GM23338 (cell line): Measurements from ENCODE around the gene NQO2. TPM values are rescaled to one million over a fixed set of nuclear protein-coding genes. Genes with fewer than 3 reads are reported as not detected.

Experiments used
- ATAC-seq: fragments of 200-7000 bp; cut with Tn5 transposase; 3 replicates; pipeline ENCODE4 v1.9.1; 2020
- DNase-seq: peaks from one replicate; pipeline ENCODE4 v3.0.0-alpha.2; 2015; ENCODE audit warnings: low spot score
- H2AFZ ChIP-seq: fragments of 200-600 bp; sonication (generic); 2 replicates; pipeline ENCODE4 v1.8.0; 2016; ENCODE audit warnings: antibody characterized with exemption, mild to moderate bottlenecking, moderate library complexity
- H3F3A ChIP-seq: fragments of 200-600 bp; sonication (generic); replicated peaks from 2 replicates; pipeline ENCODE4 v1.8.0; 2017; ENCODE audit warnings: antibody characterized with exemption, mixed run types, low read depth
- H3K27ac ChIP-seq: fragments of 200-600 bp; sonication (generic); 2 replicates; pipeline ENCODE4 v1.6.1; 2016; ENCODE audit warnings: low read depth
- H3K27me3 ChIP-seq: fragments of 200-600 bp; sonication (generic); 2 replicates; pipeline ENCODE4 v1.8.0; 2016; ENCODE audit warnings: mild to moderate bottlenecking, mixed run types, moderate library complexity; ENCODE audit not compliant: insufficient read depth
- H3K36me3 ChIP-seq: fragments of 200-600 bp; sonication (generic); 2 replicates; pipeline ENCODE4 v1.8.0; 2016; ENCODE audit warnings: mild to moderate bottlenecking; ENCODE audit not compliant: insufficient read depth
- H3K4me1 ChIP-seq: fragments of 200-600 bp; sonication (generic); 2 replicates; pipeline ENCODE4 v1.8.0; 2016; ENCODE audit warnings: mild to moderate bottlenecking, moderate library complexity; ENCODE audit not compliant: insufficient read depth
- H3K4me2 ChIP-seq: fragments of 200-600 bp; sonication (generic); 2 replicates; pipeline ENCODE4 v1.7.1; 2017; ENCODE audit warnings: mixed run types
- H3K4me3 ChIP-seq: fragments of 200-600 bp; sonication (generic); 2 replicates; pipeline ENCODE4 v1.6.1; 2016; ENCODE audit warnings: mixed run types
- H3K79me2 ChIP-seq: fragments of 200-600 bp; sonication (generic); replicated peaks from 2 replicates; pipeline ENCODE4 v1.8.0; 2017; ENCODE audit warnings: mild to moderate bottlenecking; ENCODE audit not compliant: insufficient read depth
- H3K9me2 ChIP-seq: fragments of 200-600 bp; sonication (generic); 2 replicates; pipeline ENCODE4 v1.8.0; 2017; ENCODE audit not compliant: insufficient read depth
- H4K20me1 ChIP-seq: fragments of 200-600 bp; sonication (generic); replicated peaks from 2 replicates; pipeline ENCODE4 v1.8.0; 2017; ENCODE audit warnings: mild to moderate bottlenecking; ENCODE audit not compliant: insufficient read depth
- H3K27ac Mint-ChIP-seq: 2 replicates; pipeline ENCODE4 v1.8.0; 2020; ENCODE audit warnings: inconsistent platforms, mild to moderate bottlenecking, moderate library complexity, mixed read lengths
- H3K27me3 Mint-ChIP-seq: 3 replicates; pipeline ENCODE4 v1.8.0; 2022; ENCODE audit warnings: low read depth, mild to moderate bottlenecking, moderate library complexity, mixed read lengths, inconsistent platforms; ENCODE audit not compliant: insufficient read depth, poor library complexity
- H3K36me3 Mint-ChIP-seq: 3 replicates; pipeline ENCODE4 v1.8.0; 2021; ENCODE audit warnings: low read depth, mild to moderate bottlenecking, inconsistent platforms, moderate library complexity, mixed read lengths
- H3K4me1 Mint-ChIP-seq: 3 replicates; pipeline ENCODE4 v1.8.0; 2020; ENCODE audit warnings: mild to moderate bottlenecking, inconsistent platforms, mixed read lengths
- H3K4me3 Mint-ChIP-seq: 3 replicates; pipeline ENCODE4 v1.8.0; 2021; ENCODE audit warnings: moderate library complexity, mild to moderate bottlenecking, inconsistent platforms, mixed read lengths
- H3K9me3 Mint-ChIP-seq: 3 replicates; pipeline ENCODE4 v1.8.0; 2020; ENCODE audit warnings: moderate library complexity, mild to moderate bottlenecking, inconsistent platforms, mixed read lengths
- EZH2 ChIP-seq: fragments of 200-600 bp; sonication (generic); IDR thresholded peaks from one replicate; pipeline ENCODE4 v1.8.0; 2017; ENCODE audit warnings: antibody characterized with exemption, mild to moderate bottlenecking, low read depth; ENCODE audit not compliant: unreplicated experiment
- EZH2phosphoT487 ChIP-seq: fragments of 200-600 bp; sonication (generic); IDR thresholded peaks from one replicate; pipeline ENCODE4 v1.8.1; 2018; ENCODE audit warnings: antibody characterized with exemption; ENCODE audit not compliant: unreplicated experiment
- JUNB ChIP-seq: IDR thresholded peaks from one replicate; pipeline ENCODE4 v1.6.1; 2016; ENCODE audit warnings: antibody characterized with exemption; ENCODE audit not compliant: unreplicated experiment
- POLR2AphosphoS5 ChIP-seq: IDR thresholded peaks from 2 replicates; pipeline ENCODE4 v1.6.1; 2016; ENCODE audit warnings: antibody characterized with exemption, low read depth
- ZNF114 ChIP-seq: fragments of 250-450 bp; sonication (Bioruptor Pico); IDR thresholded peaks from 2 replicates; pipeline ENCODE4 v1.5.0; 2020; ENCODE audit warnings: mild to moderate bottlenecking, moderate library complexity
- ZNF331 ChIP-seq: fragments of 250-450 bp; sonication (Bioruptor Pico); IDR thresholded peaks from 2 replicates; pipeline ENCODE4 v1.5.0; 2020; ENCODE audit warnings: low read depth, mild to moderate bottlenecking, moderate library complexity
- ZNF462 ChIP-seq: fragments of 250-450 bp; sonication (Bioruptor Pico); IDR thresholded peaks from 2 replicates; pipeline ENCODE4 v1.5.0; 2020; ENCODE audit warnings: mild to moderate bottlenecking, moderate library complexity
- polyA plus RNA-seq: library from polyadenylated mRNA; unstranded; fragments of >200 nt; fragmentation: Nextera tagmentation; extraction: Ambion mirVana; gene quantifications from 2 replicates; pipeline ENCODE4 v1.2.1, GENCODE V29; 2016
- total RNA-seq: library from RNA; depleted of rRNA; stranded (reverse); fragments of >200 nt; shearing (Covaris generic); gene quantifications from 2 replicates; pipeline ENCODE4 v1.2.3, GENCODE V29; 2014
- TF ChIP-seq, protein P1 (sequence below): IDR thresholded peaks from 2 replicates; pipeline ENCODE4 v1.6.1; 2016; ENCODE audit warnings: antibody characterized with exemption
- TF ChIP-seq, protein P2 (sequence below): IDR thresholded peaks from one replicate; pipeline ENCODE4 v1.6.1; 2018; ENCODE audit warnings: antibody characterized with exemption; ENCODE audit not compliant: unreplicated experiment

NQO2 gene
- total and polyA plus RNA-seq, 2 experiments from 2014 or later = 117 to 173 TPM

- Histone ChIP-seq H2AFZ (no peak overlapping the region), H3K79me2 (no peaks in the 10 kb centered on the region), H3K4me2 (no peak overlapping the region), H3K9me2 (no peaks in the 10 kb centered on the region), H3K4me1 (peaks cover 13% of the 10 kb centered on the region; the same call in 1 of the 2 replicates), H3K27me3 (no peaks in the 10 kb centered on the region), H3F3A (peaks cover 8% of the 10 kb centered on the region; the same call in 1 of the 2 replicates), H3K27ac (no peak overlapping the region), H4K20me1 (0 out of 2 replicates have a peak, but pooled peaks cover 4% of the 10 kb centered on the region), H3K36me3 (peaks cover 55% of the 10 kb centered on the region), H3K4me3 (no peak overlapping the region)
- H3K36me3 Mint-ChIP-seq = peaks cover 95% of the 10 kb centered on the region
- no peak overlapping the region for H3K4me3 Mint-ChIP-seq
- ATAC-seq (no peak), DNase-seq (no peak)
- H3K4me1 Mint-ChIP-seq = peaks cover 14% of the 10 kb centered on the region
- TF ChIP-seq JUNB (no peak), EZH2phosphoT487 (no peak), ZNF462 (no peak), POLR2AphosphoS5 (no peak), ZNF114 (CRISPR knock-in tag) (no peak), ZNF331 (no peak), EZH2 (no peak)
- TF ChIP-seq, protein P1, sequence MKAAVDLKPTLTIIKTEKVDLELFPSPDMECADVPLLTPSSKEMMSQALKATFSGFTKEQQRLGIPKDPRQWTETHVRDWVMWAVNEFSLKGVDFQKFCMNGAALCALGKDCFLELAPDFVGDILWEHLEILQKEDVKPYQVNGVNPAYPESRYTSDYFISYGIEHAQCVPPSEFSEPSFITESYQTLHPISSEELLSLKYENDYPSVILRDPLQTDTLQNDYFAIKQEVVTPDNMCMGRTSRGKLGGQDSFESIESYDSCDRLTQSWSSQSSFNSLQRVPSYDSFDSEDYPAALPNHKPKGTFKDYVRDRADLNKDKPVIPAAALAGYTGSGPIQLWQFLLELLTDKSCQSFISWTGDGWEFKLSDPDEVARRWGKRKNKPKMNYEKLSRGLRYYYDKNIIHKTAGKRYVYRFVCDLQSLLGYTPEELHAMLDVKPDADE = no peak
- TF ChIP-seq, protein P2, sequence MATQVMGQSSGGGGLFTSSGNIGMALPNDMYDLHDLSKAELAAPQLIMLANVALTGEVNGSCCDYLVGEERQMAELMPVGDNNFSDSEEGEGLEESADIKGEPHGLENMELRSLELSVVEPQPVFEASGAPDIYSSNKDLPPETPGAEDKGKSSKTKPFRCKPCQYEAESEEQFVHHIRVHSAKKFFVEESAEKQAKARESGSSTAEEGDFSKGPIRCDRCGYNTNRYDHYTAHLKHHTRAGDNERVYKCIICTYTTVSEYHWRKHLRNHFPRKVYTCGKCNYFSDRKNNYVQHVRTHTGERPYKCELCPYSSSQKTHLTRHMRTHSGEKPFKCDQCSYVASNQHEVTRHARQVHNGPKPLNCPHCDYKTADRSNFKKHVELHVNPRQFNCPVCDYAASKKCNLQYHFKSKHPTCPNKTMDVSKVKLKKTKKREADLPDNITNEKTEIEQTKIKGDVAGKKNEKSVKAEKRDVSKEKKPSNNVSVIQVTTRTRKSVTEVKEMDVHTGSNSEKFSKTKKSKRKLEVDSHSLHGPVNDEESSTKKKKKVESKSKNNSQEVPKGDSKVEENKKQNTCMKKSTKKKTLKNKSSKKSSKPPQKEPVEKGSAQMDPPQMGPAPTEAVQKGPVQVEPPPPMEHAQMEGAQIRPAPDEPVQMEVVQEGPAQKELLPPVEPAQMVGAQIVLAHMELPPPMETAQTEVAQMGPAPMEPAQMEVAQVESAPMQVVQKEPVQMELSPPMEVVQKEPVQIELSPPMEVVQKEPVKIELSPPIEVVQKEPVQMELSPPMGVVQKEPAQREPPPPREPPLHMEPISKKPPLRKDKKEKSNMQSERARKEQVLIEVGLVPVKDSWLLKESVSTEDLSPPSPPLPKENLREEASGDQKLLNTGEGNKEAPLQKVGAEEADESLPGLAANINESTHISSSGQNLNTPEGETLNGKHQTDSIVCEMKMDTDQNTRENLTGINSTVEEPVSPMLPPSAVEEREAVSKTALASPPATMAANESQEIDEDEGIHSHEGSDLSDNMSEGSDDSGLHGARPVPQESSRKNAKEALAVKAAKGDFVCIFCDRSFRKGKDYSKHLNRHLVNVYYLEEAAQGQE = no peak
- peaks cover 13% of the 10 kb centered on the region for H3K27me3 Mint-ChIP-seq
- H3K27ac Mint-ChIP-seq = no peak overlapping the region
- peaks cover 38% of the 10 kb centered on the region for H3K9me3 Mint-ChIP-seq
Observed at GRCh38 chr6:3013901-3014674, 14.4 kb downstream of the NQO2 start.
